Mesenchymal stem cell (in vitro differentiated cells and primary cell): ENCODE measurements around the gene PKIG.
"Not testable (repeated sequence)": the region's sequence is repeated elsewhere in the genome, so short reads cannot be mapped to it uniquely, and the experiment has no call there.

Experiments
- DNase-seq: peaks from one replicate; pipeline ENCODE4 v3.0.0-alpha.2; 2013
- H2AFZ ChIP-seq: one replicate; pipeline ENCODE4 v1.6.1; 2013; ENCODE audit warnings: low read depth, mild to moderate bottlenecking, control low read depth, inconsistent platforms, low read length, moderate library complexity
- H2AK5ac ChIP-seq: 2 replicates; pipeline ENCODE4 v1.6.1; 2013; ENCODE audit warnings: low read length, moderate library complexity, mild to moderate bottlenecking, inconsistent platforms; ENCODE audit not compliant: severe bottlenecking
- H2BK120ac ChIP-seq: one replicate; pipeline ENCODE4 v1.6.1; 2013; ENCODE audit warnings: low read depth, mild to moderate bottlenecking, inconsistent platforms, low read length, moderate library complexity
- H2BK12ac ChIP-seq, 2 experiments: one replicate each; pipeline ENCODE4 v1.6.1; 2013; ENCODE audit warnings: inconsistent platforms in 2 of 2, low read length in 2 of 2, mild to moderate bottlenecking in 2 of 2, moderate library complexity in 2 of 2, control low read depth in 1 of 2
- H2BK15ac ChIP-seq: one replicate; pipeline ENCODE4 v1.6.1; 2013; ENCODE audit warnings: mild to moderate bottlenecking, low read depth, inconsistent platforms; ENCODE audit not compliant: poor library complexity, severe bottlenecking
- H2BK5ac ChIP-seq: 2 replicates; pipeline ENCODE4 v1.6.1; 2013; ENCODE audit warnings: low read depth, mild to moderate bottlenecking, low read length, control low read depth, inconsistent platforms; ENCODE audit not compliant: poor library complexity, severe bottlenecking
- H3K14ac ChIP-seq, 2 experiments: one replicate each; pipeline ENCODE4 v1.6.1; 2013; ENCODE audit warnings: inconsistent platforms in 2 of 2, low read length in 2 of 2, control low read depth in 1 of 2, mild to moderate bottlenecking in 1 of 2, moderate library complexity in 1 of 2
- H3K18ac ChIP-seq, 2 experiments: one replicate each; pipeline ENCODE4 v1.6.1; 2013; ENCODE audit warnings: inconsistent platforms in 2 of 2, low read length in 2 of 2, control low read depth in 1 of 2, low read depth in 1 of 2, mild to moderate bottlenecking in 1 of 2
- H3K23ac ChIP-seq, 2 experiments: one replicate each; pipeline ENCODE4 v1.6.1; 2013; ENCODE audit warnings: inconsistent platforms in 2 of 2, low read length in 2 of 2, mild to moderate bottlenecking in 2 of 2, moderate library complexity in 2 of 2, control low read depth in 1 of 2
- H3K27ac ChIP-seq: 2 replicates; pipeline ENCODE4 v1.5.1; 2013; ENCODE audit warnings: mild to moderate bottlenecking, moderate library complexity, low read length, control low read depth, inconsistent platforms; ENCODE audit not compliant: poor library complexity, severe bottlenecking
- H3K27me3 ChIP-seq, 2 experiments: 2 replicates each; pipeline versions ENCODE4 v1.6.1 to v1.7.0; 2013; ENCODE audit warnings: low read length in 2 of 2, mild to moderate bottlenecking in 2 of 2, moderate library complexity in 2 of 2, control low read depth in 1 of 2, inconsistent platforms in 1 of 2; ENCODE audit not compliant: control insufficient read depth in 1 of 2, insufficient read depth in 1 of 2
- H3K36me3 ChIP-seq, 2 experiments: 2 replicates each; pipeline versions ENCODE4 v1.6.1 to v1.7.0; 2013; ENCODE audit warnings: low read length in 2 of 2, control low read depth in 1 of 2, inconsistent platforms in 1 of 2, low read depth in 1 of 2, mild to moderate bottlenecking in 1 of 2; ENCODE audit not compliant: insufficient read depth in 2 of 2, control insufficient read depth in 1 of 2
- H3K4ac ChIP-seq, 2 experiments: one replicate each; pipeline ENCODE4 v1.6.1; 2013; ENCODE audit warnings: inconsistent platforms in 2 of 2, low read length in 2 of 2, mild to moderate bottlenecking in 2 of 2, moderate library complexity in 2 of 2, control low read depth in 1 of 2, low read depth in 1 of 2
- H3K4me1 ChIP-seq: 2 replicates; pipeline ENCODE4 v1.6.1; 2013; ENCODE audit warnings: low read depth, low read length, control low read depth; ENCODE audit not compliant: control insufficient read depth, insufficient read depth
- H3K4me2 ChIP-seq: 2 replicates; pipeline ENCODE4 v1.6.1; 2013; ENCODE audit warnings: low read length, mild to moderate bottlenecking, inconsistent platforms; ENCODE audit not compliant: poor library complexity, severe bottlenecking
- H3K4me3 ChIP-seq, 2 experiments: 2 replicates each; pipeline versions ENCODE4 v1.5.1 to v1.7.0; 2013; ENCODE audit warnings: low read length in 2 of 2, mild to moderate bottlenecking in 2 of 2, control low read depth in 1 of 2, low read depth in 1 of 2; ENCODE audit not compliant: insufficient read depth in 1 of 2
- H3K79me1 ChIP-seq: replicated peaks from 2 replicates; pipeline ENCODE4 v1.6.1; 2013; ENCODE audit warnings: mild to moderate bottlenecking, control low read depth, low read length, inconsistent platforms; ENCODE audit not compliant: poor library complexity, severe bottlenecking
- H3K9ac ChIP-seq: 2 replicates; pipeline ENCODE4 v1.7.0; 2013; ENCODE audit warnings: mild to moderate bottlenecking, low read length, moderate library complexity
- H3K9me3 ChIP-seq: 2 replicates; pipeline ENCODE4 v1.7.0; 2013; ENCODE audit warnings: mild to moderate bottlenecking, low read length; ENCODE audit not compliant: control insufficient read depth
- H4K8ac ChIP-seq: one replicate; pipeline ENCODE4 v1.6.1; 2013; ENCODE audit warnings: inconsistent platforms, mild to moderate bottlenecking, low read length, moderate library complexity
- H4K91ac ChIP-seq: one replicate; pipeline ENCODE4 v1.6.1; 2013; ENCODE audit warnings: mild to moderate bottlenecking, low read length, inconsistent platforms
- WGBS: methylation state at CpG from one replicate; pipeline ENCODE4 v1.1.7; 2013; ENCODE audit warnings: mixed read lengths; 5-methylcytosine and 5-hydroxymethylcytosine counted together

The PKIG gene

GRCh38 chr20:44588321-44588720 lies 5.9 kb downstream of the PKIG start:
- H3K18ac ChIP-seq, H3K23ac ChIP-seq, H3K4me3 ChIP-seq, H3K27ac ChIP-seq, H3K9me3 ChIP-seq, H3K4me1 ChIP-seq, H2AFZ ChIP-seq, H3K27me3 ChIP-seq, H3K14ac ChIP-seq, H3K9ac ChIP-seq, DNase-seq, H4K91ac ChIP-seq, H3K4ac ChIP-seq, H3K4me2 ChIP-seq, H2BK5ac ChIP-seq, H2AK5ac ChIP-seq, H4K8ac ChIP-seq, H2BK120ac ChIP-seq, H2BK15ac ChIP-seq: not testable (repeated sequence)
- Histone ChIP-seq H3K36me3 (peaks cover 14 to 67% of the 10 kb centered on the region in 2 experiments), H3K79me1 (peaks cover 10% of the 10 kb centered on the region), H2BK12ac (peak overlapping the region in 1 of 2 experiments; percentile 13)
- WGBS, result 98% methylated on average over 9 of the region's 9 CpGs

- Histone ChIP-seq H3K27ac (peak overlapping the region; percentile 39), H2BK12ac (no peak overlapping the region), H3K23ac (no peak overlapping the region), H3K4me1 (peaks cover 5% of the 10 kb centered on the region), H3K9ac (no peak overlapping the region), H2AK5ac (no peak overlapping the region), H2BK5ac (no peak overlapping the region), H4K91ac (no peak overlapping the region), H2BK15ac (no peak overlapping the region), H3K4me2 (no peak overlapping the region), H3K14ac (no peak overlapping the region), H3K27me3 (no peaks in the 10 kb centered on the region), H3K4ac (no peak overlapping the region), H4K8ac (no peak overlapping the region), H3K18ac (no peak overlapping the region), H2AFZ (no peak overlapping the region), H3K4me3 (no peak overlapping the region), H3K79me1 (peaks cover 10% of the 10 kb centered on the region), H2BK120ac (no peak overlapping the region), H3K36me3 (peaks cover 14 to 79% of the 10 kb centered on the region in 2 experiments), H3K9me3 (no peaks in the 10 kb centered on the region)
- DNase-seq, result no peak
- WGBS, result 74% methylated on average over 2 of the region's 4 CpGs
These were observed 7.2 kb downstream of the PKIG start for GRCh38 chr20:44589537-44589936.

- no peak overlapping the region for H2BK12ac ChIP-seq
These were observed 8.8 kb downstream of the PKIG start for GRCh38 chr20:44590980-44591778.

GRCh38 chr20:44592366-44592765 lies 10.0 kb downstream of the PKIG start:
- WGBS, result 87% methylated on average over 3 of the region's 3 CpGs
- Histone ChIP-seq H3K27me3 (no peaks in the 10 kb centered on the region), H3K9ac (no peak overlapping the region)

More at GRCh38 chr20:44590980-44591778, 8.8 kb downstream of the PKIG start:
- no peak overlapping the region for H3K18ac ChIP-seq
- no peak overlapping the region for H4K91ac ChIP-seq
- no peak overlapping the region for H3K4me3 ChIP-seq
- WGBS, result 92% methylated on average over 6 of the region's 9 CpGs
- H3K4ac ChIP-seq, result no peak overlapping the region
- H2BK5ac ChIP-seq, result no peak overlapping the region
- H2BK120ac ChIP-seq, result no peak overlapping the region
- H3K14ac ChIP-seq, result no peak overlapping the region
- no peak overlapping the region for H3K23ac ChIP-seq
- H3K27ac ChIP-seq, result no peak overlapping the region
- H3K36me3 ChIP-seq, result peaks cover 14 to 76% of the 10 kb centered on the region in 2 experiments
- peaks cover 7% of the 10 kb centered on the region for H3K4me1 ChIP-seq
- no peak overlapping the region for H4K8ac ChIP-seq
- DNase-seq, result no peak
- H2BK15ac ChIP-seq, result no peak overlapping the region
- no peak overlapping the region for H3K9ac ChIP-seq
- no peak overlapping the region for H2AFZ ChIP-seq
- no peaks in the 10 kb centered on the region for H3K27me3 ChIP-seq
- H2AK5ac ChIP-seq, result no peak overlapping the region
- H3K79me1 ChIP-seq, result peaks cover 16% of the 10 kb centered on the region
- H3K9me3 ChIP-seq, result no peaks in the 10 kb centered on the region
- no peak overlapping the region for H3K4me2 ChIP-seq

More at GRCh38 chr20:44592366-44592765, 10.0 kb downstream of the PKIG start:
- peaks cover 14 to 75% of the 10 kb centered on the region in 2 experiments for H3K36me3 ChIP-seq
- no peaks in the 10 kb centered on the region for H3K9me3 ChIP-seq
- no peak overlapping the region for H4K8ac ChIP-seq
- peaks cover 15% of the 10 kb centered on the region for H3K79me1 ChIP-seq
- no peak overlapping the region for H2BK15ac ChIP-seq
- H2BK12ac ChIP-seq, result no peak overlapping the region
- no peak for DNase-seq
- H2BK5ac ChIP-seq, result no peak overlapping the region
- no peak overlapping the region for H3K23ac ChIP-seq
- no peak overlapping the region for H3K4ac ChIP-seq
- H4K91ac ChIP-seq, result no peak overlapping the region
- H3K4me3 ChIP-seq, result no peak overlapping the region
- no peak overlapping the region for H3K18ac ChIP-seq
- H3K14ac ChIP-seq, result no peak overlapping the region
- no peak overlapping the region for H2AK5ac ChIP-seq
- no peak overlapping the region for H2AFZ ChIP-seq
- H3K27ac ChIP-seq, result no peak overlapping the region
- H3K4me2 ChIP-seq, result no peak overlapping the region
- H2BK120ac ChIP-seq, result no peak overlapping the region
- peaks cover 7% of the 10 kb centered on the region for H3K4me1 ChIP-seq
